SJSA1 (cell line): ENCODE measurements around the gene ZNF275. TPM values are rescaled to one million over a fixed set of nuclear protein-coding genes. Genes with fewer than 3 reads are reported as not detected.

ENCODE experiments used
- DNase-seq, 2 experiments: peaks; one replicate each; pipeline ENCODE4 v3.0.0-alpha.2; 2015 to 2020; ENCODE audit warnings: low spot score in 2 of 2, low read depth in 1 of 2
- H3K27ac ChIP-seq: fragments of 250-450 bp; sonication (Bioruptor Pico); 2 replicates; pipeline ENCODE4 v1.5.1; 2020; ENCODE audit warnings: mild to moderate bottlenecking, moderate library complexity
- H3K27me3 ChIP-seq: fragments of 250-450 bp; sonication (Bioruptor Pico); replicated peaks from 2 replicates; pipeline ENCODE4 v1.5.1; 2020; ENCODE audit warnings: mild to moderate bottlenecking, moderate library complexity
- H3K36me3 ChIP-seq: fragments of 250-450 bp; sonication (Bioruptor Pico); 2 replicates; pipeline ENCODE4 v1.5.1; 2020; ENCODE audit warnings: mild to moderate bottlenecking
- H3K4me1 ChIP-seq: fragments of 250-450 bp; sonication (Bioruptor Pico); replicated peaks from 2 replicates; pipeline ENCODE4 v1.6.1; 2021; ENCODE audit warnings: mild to moderate bottlenecking
- H3K4me3 ChIP-seq: fragments of 250-450 bp; sonication (Bioruptor Pico); 2 replicates; pipeline ENCODE4 v1.5.1; 2020; ENCODE audit warnings: mild to moderate bottlenecking
- H3K9me3 ChIP-seq: fragments of 250-450 bp; sonication (Bioruptor Pico); replicated peaks from 2 replicates; pipeline ENCODE4 v1.5.1; 2020; ENCODE audit warnings: mild to moderate bottlenecking
- total RNA-seq: library from RNA; depleted of rRNA; stranded (reverse); fragments of >200 nt; shearing (Covaris generic); gene quantifications from 2 replicates; pipeline ENCODE4 v1.2.3, GENCODE V29; 2014

The ZNF275 gene
- total RNA-seq, 1 experiment from 2014 or later: 8.9 TPM

DNA sequence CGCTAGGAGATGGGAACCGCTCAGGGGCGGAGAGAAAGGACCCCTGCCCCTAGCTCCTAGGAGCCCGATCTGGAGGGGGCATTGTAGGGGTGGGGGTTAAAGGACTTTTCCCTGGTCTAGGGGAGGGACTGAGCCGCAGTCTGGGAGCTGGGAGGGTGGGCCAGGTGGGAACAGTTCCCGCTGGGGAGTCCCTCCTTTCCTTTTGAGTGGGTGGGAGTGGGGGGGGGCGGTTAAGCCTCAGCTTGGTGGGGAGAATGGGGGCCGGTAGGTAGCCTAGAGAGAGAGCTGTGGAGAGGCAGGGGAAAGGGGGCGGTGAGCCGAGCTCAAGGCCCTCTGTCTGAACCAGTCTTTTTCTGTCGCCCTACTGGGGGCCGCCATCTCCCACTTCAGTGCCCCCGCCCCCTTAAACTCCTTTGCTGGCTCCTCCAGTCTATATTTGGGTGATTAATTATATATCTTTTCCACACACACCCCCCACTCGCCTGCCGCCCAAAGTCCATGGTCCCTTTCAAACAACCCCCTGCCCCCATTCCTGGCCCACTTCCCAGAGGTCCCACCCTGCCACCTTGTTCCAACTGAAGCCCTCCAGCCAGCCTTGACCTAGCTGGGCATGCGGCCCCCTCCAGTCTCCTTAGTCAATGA, 822 bp downstream of the ZNF275 start:
- H3K4me1 ChIP-seq: peaks cover 7% of the 10 kb centered on the region
- peak overlapping the region; percentile 85 for H3K4me3 ChIP-seq
- DNase-seq: no peak
- H3K36me3 ChIP-seq: peaks cover 7% of the 10 kb centered on the region
- peak overlapping the region; percentile 56 for H3K27ac ChIP-seq
- H3K9me3 ChIP-seq: no peaks in the 10 kb centered on the region
- H3K27me3 ChIP-seq: no peaks in the 10 kb centered on the region

DNA sequence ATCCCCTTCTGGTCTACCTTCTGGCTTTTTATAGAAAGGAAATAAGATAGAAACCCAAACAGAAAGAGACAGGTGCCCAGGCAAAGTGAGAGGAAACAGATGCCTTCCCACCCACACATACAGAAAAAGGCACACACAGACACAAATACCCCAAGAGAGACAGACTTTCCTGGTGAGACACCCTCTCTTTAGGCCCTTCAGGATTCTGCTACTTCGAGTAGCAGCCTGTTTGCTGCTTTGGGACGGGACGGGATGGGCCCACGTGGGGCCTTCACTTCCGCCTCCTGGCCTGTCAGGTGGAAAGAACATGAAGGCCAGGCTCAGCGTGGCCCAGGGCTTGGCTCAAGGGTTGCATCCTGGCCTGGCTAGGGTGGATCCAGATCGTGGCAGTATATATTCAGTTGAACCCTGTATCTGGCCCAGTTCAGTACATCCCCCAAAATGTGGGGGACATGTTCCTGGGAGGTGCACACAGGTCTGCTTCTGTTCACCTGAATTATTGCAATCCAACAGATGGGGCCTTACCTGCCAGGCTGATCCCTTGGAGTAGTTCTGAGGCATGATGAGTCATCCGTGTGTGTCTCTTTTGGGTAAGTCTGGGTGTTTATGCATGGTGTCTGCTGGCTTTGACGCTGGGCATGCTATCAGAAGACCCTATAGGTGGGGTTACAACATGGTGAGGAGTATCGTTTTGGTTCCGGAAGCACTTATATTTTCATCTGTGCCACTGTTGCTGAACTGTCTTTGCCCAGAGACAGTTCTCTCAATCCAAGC, 2.4 kb downstream of the ZNF275 start:
- no peak for DNase-seq
- peaks cover 7% of the 10 kb centered on the region for H3K36me3 ChIP-seq
- H3K27me3 ChIP-seq: no peaks in the 10 kb centered on the region
- H3K27ac ChIP-seq: no peak overlapping the region
- H3K9me3 ChIP-seq: no peaks in the 10 kb centered on the region
- no peak overlapping the region for H3K4me3 ChIP-seq
- peaks cover 7% of the 10 kb centered on the region for H3K4me1 ChIP-seq

DNA sequence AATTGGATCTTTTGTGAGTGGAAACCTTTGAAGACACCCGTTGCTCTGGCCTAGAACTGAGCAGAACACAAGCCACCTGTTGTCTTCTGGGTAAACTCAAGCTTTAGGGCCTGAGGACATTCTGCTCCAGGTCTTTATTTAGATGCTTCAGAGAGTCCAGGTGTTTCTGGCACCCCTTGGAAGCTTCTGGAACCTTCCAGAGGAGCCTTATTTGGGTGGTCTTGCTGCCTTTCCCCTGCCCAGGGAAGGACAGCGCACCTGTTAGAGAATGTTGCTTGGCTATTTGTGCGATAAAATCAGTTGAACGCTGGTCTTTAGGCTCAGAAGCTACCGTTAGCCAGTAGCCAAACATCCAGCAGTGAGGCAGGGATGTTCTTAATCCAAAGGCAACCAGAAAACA, 3.0 kb downstream of the ZNF275 start:
- Histone ChIP-seq H3K4me1 (peaks cover 7% of the 10 kb centered on the region), H3K27me3 (no peaks in the 10 kb centered on the region), H3K9me3 (no peaks in the 10 kb centered on the region), H3K4me3 (no peak overlapping the region), H3K36me3 (peaks cover 7% of the 10 kb centered on the region), H3K27ac (no peak overlapping the region)
- DNase-seq: no peak

DNA sequence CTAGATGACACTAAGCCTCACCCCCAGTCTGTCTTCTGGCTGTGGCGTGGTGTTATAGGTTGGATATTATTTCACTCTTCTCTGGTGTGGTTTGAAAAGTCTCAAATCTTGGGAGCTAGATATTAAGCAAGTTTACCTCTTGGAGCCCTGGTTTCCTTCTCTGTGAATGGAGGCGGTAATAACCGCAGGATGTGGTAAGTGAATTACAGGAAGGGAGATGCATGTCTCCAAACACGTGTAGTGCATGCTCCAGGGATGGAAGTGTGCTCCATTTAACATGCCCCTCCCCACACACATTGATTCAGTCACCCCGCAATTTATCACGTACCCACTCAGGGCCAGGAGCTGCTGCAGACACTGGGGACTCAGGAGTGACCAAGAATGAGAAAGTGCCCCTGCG, 4.9 kb downstream of the ZNF275 start:
- Histone ChIP-seq H3K27ac (no peak overlapping the region), H3K4me3 (no peak overlapping the region), H3K4me1 (no peaks in the 10 kb centered on the region), H3K36me3 (peaks cover 10% of the 10 kb centered on the region), H3K9me3 (no peaks in the 10 kb centered on the region), H3K27me3 (no peaks in the 10 kb centered on the region)
- DNase-seq: no peak

DNA sequence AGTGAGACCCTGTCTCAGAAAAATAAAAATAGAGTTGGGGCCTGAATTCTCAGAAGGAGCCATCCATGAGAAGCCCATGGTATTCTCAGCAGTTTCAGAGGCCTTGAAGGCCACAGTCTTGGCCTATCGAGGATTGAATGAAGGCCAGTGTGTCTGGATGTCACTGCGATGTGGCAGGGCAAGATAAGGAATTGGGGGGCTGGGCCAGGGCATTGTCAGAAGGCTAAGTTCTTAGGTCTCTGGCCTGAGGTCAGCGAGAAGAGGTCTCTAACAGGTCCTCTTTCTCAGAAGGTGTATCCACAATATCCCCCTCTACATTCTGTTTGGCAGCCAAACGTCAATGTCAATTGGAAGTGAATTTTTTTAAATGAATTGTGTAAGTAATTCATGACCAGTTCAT, 5.7 kb downstream of the ZNF275 start:
- H3K27ac ChIP-seq: no peak overlapping the region
- no peaks in the 10 kb centered on the region for H3K27me3 ChIP-seq
- peaks cover 7% of the 10 kb centered on the region; the same call in 1 of the 2 replicates for H3K36me3 ChIP-seq
- H3K9me3 ChIP-seq: no peaks in the 10 kb centered on the region
- no peaks in the 10 kb centered on the region for H3K4me1 ChIP-seq
- H3K4me3 ChIP-seq: no peak overlapping the region
- DNase-seq: no peak

DNA sequence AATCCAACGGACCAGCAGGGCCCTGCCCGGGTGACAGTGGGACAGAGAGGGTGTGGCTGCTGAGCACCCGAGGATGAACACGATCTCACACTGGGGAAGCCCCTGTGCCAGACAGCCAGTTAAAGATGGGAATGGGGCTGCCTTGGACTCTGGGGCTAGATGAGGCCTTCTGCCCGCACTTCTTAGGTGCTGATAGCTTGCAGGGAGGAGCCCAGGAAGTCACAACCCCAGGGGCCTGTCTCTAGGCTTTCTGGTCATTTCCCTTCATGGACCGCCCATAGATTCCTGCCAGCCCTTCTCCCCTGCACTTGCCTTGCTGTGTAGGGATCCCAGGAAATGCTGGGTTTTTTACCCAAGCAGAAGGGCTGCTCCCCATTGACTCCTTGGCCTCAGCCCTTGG, 6.2 kb downstream of the ZNF275 start:
- no peak overlapping the region for H3K27ac ChIP-seq

DNA sequence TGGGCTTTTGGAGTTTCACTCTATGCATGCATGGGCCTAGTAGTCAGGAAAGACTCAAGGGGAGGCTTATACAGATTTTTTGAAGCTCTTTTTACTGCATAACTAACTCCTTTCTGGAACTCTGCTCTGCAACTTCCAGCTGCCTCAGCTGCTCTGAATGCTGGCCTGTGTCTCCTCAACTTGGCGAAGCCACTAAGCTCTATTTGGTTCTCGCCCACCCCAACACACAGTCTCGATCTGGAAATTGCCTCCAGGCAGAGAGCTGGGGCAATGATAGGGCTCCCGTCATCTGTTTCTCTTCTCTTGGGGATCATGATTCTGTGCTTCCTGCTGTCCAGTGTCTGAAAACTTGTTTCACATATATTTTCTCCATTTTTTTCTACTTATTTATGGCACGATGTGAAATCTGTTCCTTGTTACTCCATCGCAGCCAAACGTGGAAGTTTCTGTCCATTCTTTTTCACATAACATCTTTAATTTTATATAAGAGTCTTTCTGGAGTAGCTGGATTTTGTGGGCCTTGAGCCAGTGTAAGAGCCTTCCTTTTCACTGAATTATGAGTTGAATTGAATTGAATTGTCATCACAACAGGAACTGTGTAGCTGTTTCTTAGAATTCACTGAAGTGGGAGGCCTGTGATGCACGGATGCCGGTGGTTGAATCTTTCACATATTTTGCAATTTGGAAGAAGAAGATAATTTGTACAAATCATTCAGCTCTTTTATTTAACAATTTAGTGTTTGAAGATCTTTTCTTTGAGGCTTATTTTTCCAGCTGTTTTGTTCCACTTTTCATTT, 9.0 kb downstream of the ZNF275 start:
- Histone ChIP-seq H3K27ac (no peak overlapping the region), H3K36me3 (peaks cover 8% of the 10 kb centered on the region; the same call in 1 of the 2 replicates), H3K4me3 (no peak overlapping the region), H3K4me1 (no peaks in the 10 kb centered on the region), H3K9me3 (no peaks in the 10 kb centered on the region), H3K27me3 (no peaks in the 10 kb centered on the region)
- no peak for DNase-seq

More for the DNA sequence above, 6.2 kb downstream of the ZNF275 start:
- Histone ChIP-seq H3K36me3 (peaks cover 7% of the 10 kb centered on the region), H3K4me3 (no peak overlapping the region), H3K27me3 (no peaks in the 10 kb centered on the region), H3K9me3 (no peaks in the 10 kb centered on the region), H3K4me1 (no peaks in the 10 kb centered on the region)
- DNase-seq: no peak

DNA sequence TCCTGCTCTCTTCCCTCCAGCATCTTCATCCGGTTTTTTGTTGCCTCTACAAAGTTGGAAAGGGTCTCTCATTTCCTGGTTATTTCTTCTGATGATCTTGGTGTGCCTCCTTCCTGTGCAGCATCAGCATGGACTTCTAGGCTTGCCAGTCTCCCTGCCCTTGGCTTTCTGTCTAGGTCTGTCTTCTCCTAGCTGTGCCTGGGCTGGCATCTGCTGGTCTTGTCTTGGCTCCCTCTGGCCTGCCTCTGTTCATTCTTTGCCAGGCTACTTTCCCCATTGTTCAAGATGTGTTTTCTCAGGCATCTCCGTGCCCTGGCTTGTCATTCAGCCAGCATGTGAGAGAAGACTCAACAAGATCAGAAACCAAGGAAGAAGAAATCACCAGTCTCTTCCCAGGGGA, 9.7 kb downstream of the ZNF275 start:
- no peak for DNase-seq
- Histone ChIP-seq H3K4me3 (no peak overlapping the region), H3K27ac (no peak overlapping the region), H3K4me1 (no peaks in the 10 kb centered on the region), H3K36me3 (peaks cover 8% of the 10 kb centered on the region; the same call in 1 of the 2 replicates), H3K27me3 (no peaks in the 10 kb centered on the region), H3K9me3 (no peaks in the 10 kb centered on the region)

DNA sequence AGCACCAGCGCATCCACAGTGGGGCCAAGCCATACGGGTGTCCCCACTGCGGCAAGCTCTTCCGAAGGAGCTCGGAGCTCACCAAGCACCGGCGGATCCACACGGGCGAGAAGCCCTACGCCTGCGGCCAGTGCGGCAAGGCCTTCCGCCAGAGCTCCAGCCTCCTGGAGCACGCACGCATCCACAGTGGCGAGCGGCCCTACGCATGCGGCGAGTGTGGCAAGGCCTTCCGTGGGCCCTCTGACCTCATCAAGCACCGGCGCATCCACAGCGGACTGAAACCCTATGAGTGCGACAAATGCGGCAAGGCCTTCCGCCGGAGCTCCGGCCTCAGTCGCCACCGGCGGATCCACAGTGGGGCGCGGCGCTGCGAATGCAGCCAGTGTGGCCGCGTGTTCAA, 13.6 kb downstream of the ZNF275 start:
- Histone ChIP-seq H3K27ac (no peak overlapping the region), H3K4me3 (no peak overlapping the region), H3K27me3 (no peaks in the 10 kb centered on the region), H3K36me3 (peaks cover 8% of the 10 kb centered on the region; the same call in 1 of the 2 replicates), H3K4me1 (no peaks in the 10 kb centered on the region), H3K9me3 (no peaks in the 10 kb centered on the region)
- no peak for DNase-seq

DNA sequence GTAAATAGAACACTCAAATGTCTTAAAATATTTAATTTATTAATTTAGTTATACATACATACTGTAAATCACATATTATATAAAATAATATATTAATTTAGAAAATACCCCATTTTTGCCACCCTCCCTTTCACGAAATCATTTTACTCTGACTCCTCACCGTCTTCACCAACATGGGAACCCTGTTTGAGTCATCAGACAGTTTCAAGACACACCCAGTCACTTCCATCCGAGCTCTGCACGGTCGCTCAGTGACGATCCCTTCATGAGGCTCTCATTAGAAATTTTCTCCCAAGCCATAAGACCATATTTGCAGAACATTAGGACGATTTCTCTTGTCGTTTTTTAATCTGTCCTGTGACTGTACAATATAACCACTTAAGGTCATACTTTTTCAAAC, 14.5 kb downstream of the ZNF275 start:
- Histone ChIP-seq H3K9me3 (no peaks in the 10 kb centered on the region), H3K36me3 (peaks cover 8% of the 10 kb centered on the region; the same call in 1 of the 2 replicates), H3K27me3 (no peaks in the 10 kb centered on the region), H3K27ac (no peak overlapping the region), H3K4me1 (no peaks in the 10 kb centered on the region), H3K4me3 (no peak overlapping the region)
- DNase-seq: no peak

DNA sequence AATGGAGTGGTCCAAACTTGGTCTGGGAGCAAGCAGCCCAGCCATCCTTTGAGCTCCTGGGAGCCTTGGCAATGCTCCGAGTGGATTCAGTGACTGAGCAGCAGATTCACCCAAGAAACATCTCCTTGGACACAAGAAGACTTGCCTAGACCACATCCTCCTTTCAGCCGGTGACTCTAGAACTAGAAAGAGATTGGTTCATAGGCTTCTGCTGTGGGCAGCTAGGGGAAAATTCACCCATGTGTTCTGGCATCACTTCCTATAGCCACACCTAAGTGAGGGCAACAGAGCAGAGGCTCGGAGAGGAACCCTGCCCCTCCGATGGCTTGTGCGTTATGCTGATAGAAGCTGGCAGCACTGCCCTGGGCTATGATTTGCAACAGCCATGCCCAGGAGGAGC, 16.0 kb downstream of the ZNF275 start:
- no peak for DNase-seq
- Histone ChIP-seq H3K4me1 (no peaks in the 10 kb centered on the region), H3K4me3 (no peak overlapping the region), H3K9me3 (no peaks in the 10 kb centered on the region), H3K36me3 (peaks cover 8% of the 10 kb centered on the region; the same call in 1 of the 2 replicates), H3K27ac (no peak overlapping the region), H3K27me3 (no peaks in the 10 kb centered on the region)

DNA sequence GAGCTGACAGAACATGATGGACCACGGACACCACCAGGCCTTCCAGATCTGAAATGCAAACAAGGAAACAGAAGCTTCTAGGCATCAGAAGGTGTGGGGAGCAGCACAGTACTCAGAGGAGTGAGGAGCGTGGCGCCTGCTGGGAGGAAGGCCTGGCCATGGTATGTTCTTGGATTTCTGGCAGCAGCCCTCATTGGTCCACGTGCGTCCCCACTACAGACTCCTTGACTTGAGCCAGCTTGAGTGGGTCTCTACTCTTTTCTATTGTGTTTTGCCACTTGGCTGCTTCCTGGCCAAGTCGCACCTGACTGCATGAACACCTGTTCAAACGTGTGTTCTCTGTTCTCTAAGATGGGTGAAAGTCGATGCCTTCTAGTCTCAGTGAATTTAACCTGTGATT, 18.0 kb downstream of the ZNF275 start:
- H3K27me3 ChIP-seq: no peaks in the 10 kb centered on the region
- H3K36me3 ChIP-seq: 0 out of 2 replicates have a peak, but pooled peaks cover 8% of the 10 kb centered on the region
- H3K4me3 ChIP-seq: no peak overlapping the region
- no peak overlapping the region for H3K27ac ChIP-seq
- DNase-seq: no peak
- H3K4me1 ChIP-seq: no peaks in the 10 kb centered on the region
- no peaks in the 10 kb centered on the region for H3K9me3 ChIP-seq

DNA sequence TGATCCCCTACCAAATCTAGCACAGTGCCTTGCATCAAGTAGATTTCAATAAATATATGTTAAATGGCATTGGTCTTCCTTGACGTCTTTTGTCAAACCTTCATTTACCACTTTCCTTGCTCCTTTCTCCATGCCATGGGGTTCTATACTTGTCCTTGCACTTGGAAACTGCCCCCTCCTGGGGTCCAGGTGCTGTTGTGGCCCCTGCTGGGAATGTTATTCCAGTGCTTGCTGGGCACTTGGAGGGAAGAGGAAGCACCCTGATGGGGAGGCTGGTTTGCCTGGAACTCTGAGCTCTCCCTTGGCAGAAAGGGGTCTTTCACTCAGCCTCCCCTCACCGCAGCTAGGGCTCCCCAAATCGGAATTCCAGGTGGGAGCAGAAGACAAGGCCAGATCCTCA, 18.9 kb downstream of the ZNF275 start:
- H3K4me3 ChIP-seq: no peak overlapping the region
- H3K27me3 ChIP-seq: no peaks in the 10 kb centered on the region
- H3K4me1 ChIP-seq: no peaks in the 10 kb centered on the region
- no peaks in the 10 kb centered on the region for H3K9me3 ChIP-seq
- no peak for DNase-seq
- H3K36me3 ChIP-seq: 0 out of 2 replicates have a peak, but pooled peaks cover 3% of the 10 kb centered on the region
- no peak overlapping the region for H3K27ac ChIP-seq

DNA sequence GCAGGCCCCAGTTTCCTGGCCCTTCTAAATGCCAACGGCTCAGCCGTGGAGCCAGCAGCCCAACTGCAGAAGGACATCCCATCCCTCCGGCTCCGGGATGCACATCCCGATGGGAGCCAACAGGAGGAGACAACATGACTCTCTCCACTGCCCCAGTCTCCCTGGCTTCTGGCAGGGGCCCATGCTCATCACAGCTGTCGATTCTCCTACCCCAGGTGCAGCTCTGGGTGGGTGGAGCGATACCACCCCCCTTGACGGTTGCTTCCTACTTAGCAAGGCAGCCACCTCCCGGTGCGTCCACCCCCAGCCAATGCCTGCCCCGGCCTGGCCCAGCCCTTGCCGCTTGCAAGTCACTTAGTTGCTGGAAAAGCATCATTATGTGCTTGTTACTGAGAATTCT, 19.5 kb downstream of the ZNF275 start:
- H3K4me3 ChIP-seq: no peak overlapping the region
- H3K9me3 ChIP-seq: no peaks in the 10 kb centered on the region
- 0 out of 2 replicates have a peak, but pooled peaks cover 2% of the 10 kb centered on the region for H3K36me3 ChIP-seq
- H3K4me1 ChIP-seq: no peaks in the 10 kb centered on the region
- no peak for DNase-seq
- no peaks in the 10 kb centered on the region for H3K27me3 ChIP-seq
- no peak overlapping the region for H3K27ac ChIP-seq
